Astrocyte of the cerebellum (primary cell): ENCODE results near the gene ARHGEF7.

Experiments
- DNase-seq: peaks from one replicate; pipeline ENCODE4 v3.0.0-alpha.2; 2011; ENCODE audit warnings: low read depth
- H3K4me3 ChIP-seq: 2 replicates; pipeline ENCODE4 v1.5.1; 2011; ENCODE audit warnings: mild to moderate bottlenecking, low read depth, low read length, moderate library complexity
- CTCF ChIP-seq: IDR thresholded peaks from 2 replicates; pipeline ENCODE4 v1.5.1; 2012; ENCODE audit warnings: low read length, low read depth, moderate library complexity, mild to moderate bottlenecking; ENCODE audit errors: missing control alignments
- in situ Hi-C: cut with HindIII; loops from 2 replicates; pipeline ENCODE4 v1.10.0; 2017; ENCODE audit warnings: low sequenced_read_pairs

ARHGEF7 gene

GRCh38 chr13:111225810-111226546, 110.9 kb downstream of the ARHGEF7 start:
- in situ Hi-C loops: no loop called here
- no peak overlapping the region for H3K4me3 ChIP-seq
- DNase-seq: no peak
- no peak for TF ChIP-seq CTCF

GRCh38 chr13:111227405-111227804, 112.3 kb downstream of the ARHGEF7 start:
- DNase-seq: no peak
- in situ Hi-C loops: no loop called here
- no peak for TF ChIP-seq CTCF
- H3K4me3 ChIP-seq: no peak overlapping the region

GRCh38 chr13:111228262-111229144, 113.4 kb downstream of the ARHGEF7 start:
- TF ChIP-seq CTCF: no peak
- peak; percentile 97 for DNase-seq
- peak overlapping the region; percentile 2 for H3K4me3 ChIP-seq
- in situ Hi-C loops: no loop called here

GRCh38 chr13:111230385-111230930, 115.3 kb downstream of the ARHGEF7 start:
- H3K4me3 ChIP-seq: no peak overlapping the region
- no peak for TF ChIP-seq CTCF
- in situ Hi-C loops: no loop called here
- DNase-seq: no peak

- H3K4me3 ChIP-seq: no peak overlapping the region
- in situ Hi-C loops: no loop called here
- TF ChIP-seq CTCF: no peak
- DNase-seq: no peak
Observed at GRCh38 chr13:111232191-111232590, 117.1 kb downstream of the ARHGEF7 start.

GRCh38 chr13:111233080-111233479, 118.0 kb downstream of the ARHGEF7 start:
- no peak overlapping the region for H3K4me3 ChIP-seq
- no peak for TF ChIP-seq CTCF
- no peak for DNase-seq
- in situ Hi-C loops: no loop called here
